ENCODE results near the gene BCAM.

- no peak for TF ChIP-seq EP300 (IDR thresholded peaks at IDR 0.05; ENCODE audit: borderline replicate concordance)
- TF ChIP-seq, protein P1, sequence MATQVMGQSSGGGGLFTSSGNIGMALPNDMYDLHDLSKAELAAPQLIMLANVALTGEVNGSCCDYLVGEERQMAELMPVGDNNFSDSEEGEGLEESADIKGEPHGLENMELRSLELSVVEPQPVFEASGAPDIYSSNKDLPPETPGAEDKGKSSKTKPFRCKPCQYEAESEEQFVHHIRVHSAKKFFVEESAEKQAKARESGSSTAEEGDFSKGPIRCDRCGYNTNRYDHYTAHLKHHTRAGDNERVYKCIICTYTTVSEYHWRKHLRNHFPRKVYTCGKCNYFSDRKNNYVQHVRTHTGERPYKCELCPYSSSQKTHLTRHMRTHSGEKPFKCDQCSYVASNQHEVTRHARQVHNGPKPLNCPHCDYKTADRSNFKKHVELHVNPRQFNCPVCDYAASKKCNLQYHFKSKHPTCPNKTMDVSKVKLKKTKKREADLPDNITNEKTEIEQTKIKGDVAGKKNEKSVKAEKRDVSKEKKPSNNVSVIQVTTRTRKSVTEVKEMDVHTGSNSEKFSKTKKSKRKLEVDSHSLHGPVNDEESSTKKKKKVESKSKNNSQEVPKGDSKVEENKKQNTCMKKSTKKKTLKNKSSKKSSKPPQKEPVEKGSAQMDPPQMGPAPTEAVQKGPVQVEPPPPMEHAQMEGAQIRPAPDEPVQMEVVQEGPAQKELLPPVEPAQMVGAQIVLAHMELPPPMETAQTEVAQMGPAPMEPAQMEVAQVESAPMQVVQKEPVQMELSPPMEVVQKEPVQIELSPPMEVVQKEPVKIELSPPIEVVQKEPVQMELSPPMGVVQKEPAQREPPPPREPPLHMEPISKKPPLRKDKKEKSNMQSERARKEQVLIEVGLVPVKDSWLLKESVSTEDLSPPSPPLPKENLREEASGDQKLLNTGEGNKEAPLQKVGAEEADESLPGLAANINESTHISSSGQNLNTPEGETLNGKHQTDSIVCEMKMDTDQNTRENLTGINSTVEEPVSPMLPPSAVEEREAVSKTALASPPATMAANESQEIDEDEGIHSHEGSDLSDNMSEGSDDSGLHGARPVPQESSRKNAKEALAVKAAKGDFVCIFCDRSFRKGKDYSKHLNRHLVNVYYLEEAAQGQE (IDR thresholded peaks at IDR 0.05; ENCODE audit: low read depth), result no peak
- TF ChIP-seq MAX (IDR thresholded peaks at IDR 0.05), result no peak
- no peak for TF ChIP-seq YY1 (IDR thresholded peaks at IDR 0.05; ENCODE audit: low read depth)
- TF ChIP-seq TEAD4 (IDR thresholded peaks at IDR 0.05), result no peak
- no peak for TF ChIP-seq TAF1 (IDR thresholded peaks at IDR 0.05; ENCODE audit: low read depth)
- TF ChIP-seq ZBTB7A (IDR thresholded peaks at IDR 0.05; ENCODE audit: low read depth), result no peak
- no peak for TF ChIP-seq CREB1 (IDR thresholded peaks at IDR 0.05; ENCODE audit: low read depth)
- TF ChIP-seq USF1 (IDR thresholded peaks at IDR 0.05), result no peak
- no peak for TF ChIP-seq RAD21 (IDR thresholded peaks at IDR 0.05; ENCODE audit: low read depth)
- no peak for TF ChIP-seq NFIC (IDR thresholded peaks at IDR 0.05)
- no peak for TF ChIP-seq TCF12 (IDR thresholded peaks at IDR 0.05; ENCODE audit: low read depth)
These were observed 40.0 kb downstream of the BCAM start for GRCh38 chr19:44848812-44849447.

Data from Ishikawa (cell line).